KMS-11 (cell line): ENCODE results near the gene MOB3C.
A peak's percentile ranks its signal among the peaks of the same experiment; 100 is the strongest.

ENCODE experiments used
- H2AFZ ChIP-seq: fragments of 200-600 bp; sonication (generic); 2 replicates; pipeline ENCODE4 v1.6.1; 2016; ENCODE audit warnings: antibody characterized with exemption, mixed run types, low read depth
- H3K27ac ChIP-seq: fragments of 200-600 bp; sonication (generic); 2 replicates; pipeline ENCODE4 v1.6.1; 2016; ENCODE audit warnings: mild to moderate bottlenecking, mixed run types
- H3K27me3 ChIP-seq: fragments of 200-600 bp; sonication (generic); 2 replicates; pipeline ENCODE4 v1.6.1; 2017; ENCODE audit warnings: mild to moderate bottlenecking, low read depth, mixed run types, moderate library complexity; ENCODE audit not compliant: insufficient read depth
- H3K36me3 ChIP-seq: fragments of 200-600 bp; sonication (generic); 2 replicates; pipeline ENCODE4 v1.6.1; 2017; ENCODE audit warnings: mild to moderate bottlenecking, mixed run types; ENCODE audit not compliant: insufficient read depth
- H3K4me1 ChIP-seq: fragments of 200-600 bp; sonication (generic); 2 replicates; pipeline ENCODE4 v1.6.1; 2016; ENCODE audit warnings: mild to moderate bottlenecking, low read depth, mixed run types; ENCODE audit not compliant: poor library complexity, severe bottlenecking
- H3K4me2 ChIP-seq: fragments of 200-600 bp; sonication (generic); 2 replicates; pipeline ENCODE4 v1.7.0; 2016; ENCODE audit warnings: mild to moderate bottlenecking, mixed run types
- H3K4me3 ChIP-seq: fragments of 200-600 bp; sonication (generic); IDR thresholded peaks from 2 replicates; pipeline ENCODE4 v1.6.1; 2017; ENCODE audit warnings: low read depth, low read length, mixed read lengths; ENCODE audit not compliant: insufficient read depth
- H3K79me2 ChIP-seq: fragments of 200-600 bp; sonication (generic); 2 replicates; pipeline ENCODE4 v1.6.1; 2016; ENCODE audit warnings: low read depth, mixed run types; ENCODE audit not compliant: insufficient read depth
- H3K9ac ChIP-seq: fragments of 200-600 bp; sonication (generic); 2 replicates; pipeline ENCODE4 v1.6.1; 2016; ENCODE audit warnings: mild to moderate bottlenecking, mixed run types
- H4K20me1 ChIP-seq: fragments of 200-600 bp; sonication (generic); 2 replicates; pipeline ENCODE4 v1.6.1; 2016; ENCODE audit warnings: mild to moderate bottlenecking, mixed run types; ENCODE audit not compliant: insufficient read depth
- TF ChIP-seq, protein P1 (sequence below): fragments of 200-600 bp; sonication (generic); conservative IDR thresholded peaks from 2 replicates; pipeline ENCODE4 v1.6.1; 2017; ENCODE audit warnings: low read depth, mild to moderate bottlenecking, antibody characterized with exemption, low read length, moderate library complexity, mixed read lengths

The MOB3C gene

DNA sequence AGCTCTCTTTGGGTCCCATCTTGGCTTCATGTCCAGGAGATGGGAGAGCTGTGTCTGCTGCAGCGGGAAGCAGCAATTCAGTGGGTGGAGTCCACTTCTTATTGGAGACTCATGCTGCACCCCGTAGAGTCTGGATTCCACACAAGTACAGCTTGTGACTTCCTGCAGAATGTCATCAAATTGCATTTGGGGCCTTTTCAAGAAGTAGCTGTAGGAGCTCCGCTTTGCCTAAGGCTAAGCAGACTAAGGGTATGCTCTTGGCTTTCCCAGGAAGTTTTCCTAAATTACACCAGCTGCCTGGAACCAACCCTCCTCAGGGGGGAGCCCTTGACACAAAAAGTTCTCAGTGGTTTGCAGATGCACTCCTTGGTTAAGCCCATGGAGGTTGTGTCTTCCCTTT, 5.7 kb upstream of the MOB3C start:
- Histone ChIP-seq H2AFZ (no peak overlapping the region), H3K27ac (no peak overlapping the region), H3K9ac (no peak overlapping the region), H4K20me1 (no peaks in the 10 kb centered on the region), H3K4me1 (peaks cover under 1% of the 10 kb centered on the region), H3K4me3 (no peak overlapping the region), H3K27me3 (no peaks in the 10 kb centered on the region), H3K4me2 (no peak overlapping the region), H3K79me2 (no peaks in the 10 kb centered on the region), H3K36me3 (no peaks in the 10 kb centered on the region)
- TF ChIP-seq, protein P1, sequence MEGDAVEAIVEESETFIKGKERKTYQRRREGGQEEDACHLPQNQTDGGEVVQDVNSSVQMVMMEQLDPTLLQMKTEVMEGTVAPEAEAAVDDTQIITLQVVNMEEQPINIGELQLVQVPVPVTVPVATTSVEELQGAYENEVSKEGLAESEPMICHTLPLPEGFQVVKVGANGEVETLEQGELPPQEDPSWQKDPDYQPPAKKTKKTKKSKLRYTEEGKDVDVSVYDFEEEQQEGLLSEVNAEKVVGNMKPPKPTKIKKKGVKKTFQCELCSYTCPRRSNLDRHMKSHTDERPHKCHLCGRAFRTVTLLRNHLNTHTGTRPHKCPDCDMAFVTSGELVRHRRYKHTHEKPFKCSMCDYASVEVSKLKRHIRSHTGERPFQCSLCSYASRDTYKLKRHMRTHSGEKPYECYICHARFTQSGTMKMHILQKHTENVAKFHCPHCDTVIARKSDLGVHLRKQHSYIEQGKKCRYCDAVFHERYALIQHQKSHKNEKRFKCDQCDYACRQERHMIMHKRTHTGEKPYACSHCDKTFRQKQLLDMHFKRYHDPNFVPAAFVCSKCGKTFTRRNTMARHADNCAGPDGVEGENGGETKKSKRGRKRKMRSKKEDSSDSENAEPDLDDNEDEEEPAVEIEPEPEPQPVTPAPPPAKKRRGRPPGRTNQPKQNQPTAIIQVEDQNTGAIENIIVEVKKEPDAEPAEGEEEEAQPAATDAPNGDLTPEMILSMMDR = peak; percentile 56; the same call in 1 of the 2 replicates

DNA sequence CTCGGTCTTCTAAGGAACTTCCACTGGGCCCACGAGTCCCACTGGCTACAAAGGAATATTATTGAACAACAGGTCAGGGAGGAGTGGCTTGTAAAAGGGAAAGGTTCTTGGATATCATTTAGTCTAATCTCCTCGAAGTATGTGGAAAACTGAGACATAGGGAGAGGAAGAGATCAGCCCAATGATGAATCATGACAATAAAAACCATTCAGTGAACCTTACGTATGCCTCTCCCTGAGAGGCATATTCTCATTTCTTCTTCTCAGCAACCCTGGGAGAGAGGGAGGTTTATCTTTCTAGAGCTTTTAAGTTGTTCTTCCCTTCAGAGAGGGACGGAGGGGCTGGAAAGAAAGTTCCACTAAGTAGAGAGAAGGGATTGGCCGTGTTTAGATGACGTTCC, 5.3 kb upstream of the MOB3C start:
- Histone ChIP-seq H3K4me2 (no peak overlapping the region), H3K9ac (no peak overlapping the region), H4K20me1 (no peaks in the 10 kb centered on the region), H2AFZ (no peak overlapping the region), H3K4me3 (no peak overlapping the region), H3K79me2 (no peaks in the 10 kb centered on the region), H3K27me3 (no peaks in the 10 kb centered on the region), H3K36me3 (no peaks in the 10 kb centered on the region), H3K4me1 (peaks cover 5% of the 10 kb centered on the region), H3K27ac (no peak overlapping the region)
- TF ChIP-seq, protein P1 = no peak

GRCh38 chr1:46619656-46620258, 3.1 kb upstream of the MOB3C start:
- H3K27me3 ChIP-seq = no peaks in the 10 kb centered on the region
- no peak overlapping the region for H3K9ac ChIP-seq
- H3K27ac ChIP-seq = no peak overlapping the region
- no peak overlapping the region for H2AFZ ChIP-seq
- no peaks in the 10 kb centered on the region for H4K20me1 ChIP-seq
- H3K36me3 ChIP-seq = no peaks in the 10 kb centered on the region
- peaks cover 13% of the 10 kb centered on the region for H3K4me1 ChIP-seq
- TF ChIP-seq, protein P1 = no peak
- H3K79me2 ChIP-seq = 0 out of 2 replicates have a peak, but pooled peaks cover 5% of the 10 kb centered on the region
- no peak overlapping the region for H3K4me2 ChIP-seq
- no peak overlapping the region for H3K4me3 ChIP-seq

GRCh38 chr1:46618754-46619415, 2.3 kb upstream of the MOB3C start:
- Histone ChIP-seq H3K79me2 (0 out of 2 replicates have a peak, but pooled peaks cover 5% of the 10 kb centered on the region), H3K9ac (no peak overlapping the region), H2AFZ (no peak overlapping the region), H4K20me1 (no peaks in the 10 kb centered on the region), H3K4me3 (no peak overlapping the region), H3K27me3 (no peaks in the 10 kb centered on the region), H3K4me2 (no peak overlapping the region), H3K36me3 (no peaks in the 10 kb centered on the region), H3K27ac (no peak overlapping the region), H3K4me1 (peaks cover 13% of the 10 kb centered on the region)
- TF ChIP-seq, protein P1 = no peak
